ENCODE measurements around the gene ADAMTS7.
"Not testable (repeated sequence)": the region's sequence is repeated elsewhere in the genome, so short reads cannot be mapped to it uniquely, and the experiment has no call there.

ADAMTS7 gene

DNA sequence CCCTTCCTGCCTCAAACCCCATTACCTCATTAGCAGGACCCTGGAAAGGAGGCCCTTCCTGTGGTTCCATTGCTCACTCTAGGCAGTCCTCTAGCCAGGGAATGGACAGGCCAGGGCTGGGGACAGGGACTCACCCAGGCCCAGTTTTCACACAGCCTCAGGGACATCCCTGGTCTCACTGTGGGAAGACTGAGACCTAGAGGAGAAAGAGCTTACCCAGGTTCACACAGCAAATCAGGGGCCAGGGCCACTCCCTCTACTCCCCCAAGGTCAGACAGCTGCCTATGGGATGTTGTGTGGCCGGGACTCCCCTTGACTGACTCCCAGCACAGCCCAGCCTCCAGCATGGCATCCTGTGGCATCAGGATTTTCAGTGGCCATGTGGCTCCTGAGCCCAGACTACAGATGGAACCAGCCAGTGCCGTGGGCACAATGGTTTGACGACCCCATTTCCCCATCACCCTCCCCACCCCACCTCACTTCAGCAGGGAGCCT is 49.3 kb downstream of the ADAMTS7 start:
- TF ChIP-seq, protein P1, sequence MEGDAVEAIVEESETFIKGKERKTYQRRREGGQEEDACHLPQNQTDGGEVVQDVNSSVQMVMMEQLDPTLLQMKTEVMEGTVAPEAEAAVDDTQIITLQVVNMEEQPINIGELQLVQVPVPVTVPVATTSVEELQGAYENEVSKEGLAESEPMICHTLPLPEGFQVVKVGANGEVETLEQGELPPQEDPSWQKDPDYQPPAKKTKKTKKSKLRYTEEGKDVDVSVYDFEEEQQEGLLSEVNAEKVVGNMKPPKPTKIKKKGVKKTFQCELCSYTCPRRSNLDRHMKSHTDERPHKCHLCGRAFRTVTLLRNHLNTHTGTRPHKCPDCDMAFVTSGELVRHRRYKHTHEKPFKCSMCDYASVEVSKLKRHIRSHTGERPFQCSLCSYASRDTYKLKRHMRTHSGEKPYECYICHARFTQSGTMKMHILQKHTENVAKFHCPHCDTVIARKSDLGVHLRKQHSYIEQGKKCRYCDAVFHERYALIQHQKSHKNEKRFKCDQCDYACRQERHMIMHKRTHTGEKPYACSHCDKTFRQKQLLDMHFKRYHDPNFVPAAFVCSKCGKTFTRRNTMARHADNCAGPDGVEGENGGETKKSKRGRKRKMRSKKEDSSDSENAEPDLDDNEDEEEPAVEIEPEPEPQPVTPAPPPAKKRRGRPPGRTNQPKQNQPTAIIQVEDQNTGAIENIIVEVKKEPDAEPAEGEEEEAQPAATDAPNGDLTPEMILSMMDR (IDR thresholded peaks at IDR 0.05; ENCODE audit: low read depth, low read length), result no peak
- no peak overlapping the region for H3K4me3 ChIP-seq (ENCODE audit: low read depth, low read length)

DNA sequence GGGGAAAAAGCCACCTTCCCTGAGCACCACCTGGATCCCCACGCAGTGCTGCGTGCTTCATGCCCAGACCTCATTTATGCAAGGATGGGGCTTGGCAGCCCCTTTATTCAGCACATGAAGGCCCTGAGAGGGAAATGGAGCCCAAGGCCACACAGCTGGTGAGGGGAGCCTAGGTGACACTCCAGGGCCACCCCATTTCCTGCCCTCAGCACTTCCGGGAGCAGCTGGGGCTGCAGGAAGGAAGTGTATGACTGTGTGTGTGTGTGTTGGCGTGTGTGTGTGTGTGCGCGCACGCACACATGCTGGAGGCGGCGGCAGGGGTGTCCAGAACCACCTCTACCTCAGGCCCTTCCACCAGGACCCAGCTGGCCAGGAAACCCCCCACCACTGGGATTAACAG is 49.8 kb downstream of the ADAMTS7 start:
- not testable (repeated sequence) for H3K4me3 ChIP-seq (ENCODE audit: low read depth, low read length)

DNA sequence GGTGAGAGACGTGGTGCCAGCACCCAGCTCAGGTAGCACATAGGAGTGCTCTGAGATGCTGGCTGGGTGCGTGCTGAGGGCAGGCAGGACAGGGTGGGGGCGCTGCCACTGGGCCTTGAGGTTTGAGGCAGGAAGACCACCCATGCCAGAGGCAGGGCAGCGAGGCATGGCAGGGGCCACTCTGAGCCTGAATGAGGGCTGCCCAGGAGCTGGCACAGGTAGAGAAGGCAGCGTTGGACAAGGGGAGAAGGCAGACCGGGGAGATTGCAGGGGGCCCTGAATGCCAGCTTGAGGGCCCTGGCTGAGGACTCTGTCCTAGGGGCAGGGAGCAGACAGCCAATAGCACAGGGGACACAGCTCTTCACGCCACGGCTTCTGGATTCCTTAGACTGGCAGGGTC is 50.2 kb downstream of the ADAMTS7 start:
- TF ChIP-seq, protein P1 (IDR thresholded peaks at IDR 0.05; ENCODE audit: low read depth, low read length), result no peak
- H3K4me3 ChIP-seq (ENCODE audit: low read depth, low read length), result no peak overlapping the region

DNA sequence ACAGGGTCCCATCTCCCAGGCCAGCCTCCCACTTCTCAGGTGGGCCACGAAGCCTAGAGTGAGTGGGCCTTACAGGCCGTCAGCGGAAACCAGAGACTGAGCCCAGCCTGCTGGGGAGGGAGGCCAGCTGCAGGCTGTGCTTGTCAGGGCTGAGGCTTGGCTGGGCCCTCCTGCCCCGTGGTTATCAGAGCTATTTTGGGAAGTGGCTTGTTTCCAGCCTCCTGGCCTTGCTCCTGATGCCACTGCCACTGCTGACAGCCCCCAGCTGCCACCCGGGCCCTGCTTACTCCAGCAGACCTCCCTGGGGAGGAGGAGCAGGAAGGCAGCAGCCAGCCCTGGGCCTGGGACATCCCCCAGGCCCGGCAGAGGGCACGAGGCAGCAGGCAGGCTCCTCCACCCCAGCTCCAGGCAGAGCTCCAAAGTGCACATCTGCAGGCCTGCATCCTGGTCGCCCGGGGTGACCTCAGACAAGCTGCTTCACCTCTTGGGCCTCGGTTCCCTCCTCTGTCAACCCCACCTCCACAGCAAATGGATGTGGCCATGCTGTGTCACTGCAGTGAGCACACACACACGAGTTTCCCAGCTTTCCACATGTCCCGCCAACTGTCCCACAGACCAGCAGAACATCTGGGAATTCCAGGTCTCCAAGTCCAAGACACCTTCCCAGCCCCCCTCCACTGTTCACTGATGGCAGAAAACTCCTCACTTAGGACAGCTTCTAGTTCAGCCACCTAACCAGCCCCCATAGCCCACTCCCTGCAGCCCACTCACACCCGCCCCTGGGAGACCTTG is 51.0 kb downstream of the ADAMTS7 start:
- not testable (repeated sequence) for H3K4me3 ChIP-seq (ENCODE audit: low read depth, low read length)

GRCh38 chr15:78759361-78759998 is 51.8 kb downstream of the ADAMTS7 start:
- H3K4me3 ChIP-seq (ENCODE audit: low read depth, low read length), result not testable (repeated sequence)

- H3K4me3 ChIP-seq (ENCODE audit: low read depth, low read length), result not testable (repeated sequence)
Measured at GRCh38 chr15:78758486-78759200, 52.6 kb downstream of the ADAMTS7 start.

DNA sequence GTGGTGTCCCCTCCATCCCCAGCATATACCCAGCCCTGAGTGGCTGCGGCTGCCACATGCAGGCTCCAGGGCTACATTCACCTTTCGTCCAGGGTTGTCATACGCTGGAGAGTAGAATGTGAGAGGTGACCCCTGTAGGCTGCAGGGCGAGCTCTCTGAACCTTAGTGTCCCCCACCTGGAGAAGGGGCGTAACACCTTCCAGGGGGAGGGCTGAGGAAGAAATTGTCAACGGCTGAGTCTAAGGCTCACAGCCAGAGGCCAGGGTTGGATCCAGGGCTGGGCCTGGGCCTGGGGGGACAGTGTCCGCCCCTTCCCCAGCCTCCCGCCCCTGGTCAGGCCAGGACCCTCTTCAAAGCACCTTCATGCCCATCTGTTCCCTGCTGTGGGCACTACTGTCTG is 53.2 kb downstream of the ADAMTS7 start:
- not testable (repeated sequence) for H3K4me3 ChIP-seq (ENCODE audit: low read depth, low read length)

- no peak overlapping the region for H3K4me3 ChIP-seq (ENCODE audit: low read depth, low read length)
Measured at GRCh38 chr15:78757636-78757905, 53.7 kb downstream of the ADAMTS7 start.

DNA sequence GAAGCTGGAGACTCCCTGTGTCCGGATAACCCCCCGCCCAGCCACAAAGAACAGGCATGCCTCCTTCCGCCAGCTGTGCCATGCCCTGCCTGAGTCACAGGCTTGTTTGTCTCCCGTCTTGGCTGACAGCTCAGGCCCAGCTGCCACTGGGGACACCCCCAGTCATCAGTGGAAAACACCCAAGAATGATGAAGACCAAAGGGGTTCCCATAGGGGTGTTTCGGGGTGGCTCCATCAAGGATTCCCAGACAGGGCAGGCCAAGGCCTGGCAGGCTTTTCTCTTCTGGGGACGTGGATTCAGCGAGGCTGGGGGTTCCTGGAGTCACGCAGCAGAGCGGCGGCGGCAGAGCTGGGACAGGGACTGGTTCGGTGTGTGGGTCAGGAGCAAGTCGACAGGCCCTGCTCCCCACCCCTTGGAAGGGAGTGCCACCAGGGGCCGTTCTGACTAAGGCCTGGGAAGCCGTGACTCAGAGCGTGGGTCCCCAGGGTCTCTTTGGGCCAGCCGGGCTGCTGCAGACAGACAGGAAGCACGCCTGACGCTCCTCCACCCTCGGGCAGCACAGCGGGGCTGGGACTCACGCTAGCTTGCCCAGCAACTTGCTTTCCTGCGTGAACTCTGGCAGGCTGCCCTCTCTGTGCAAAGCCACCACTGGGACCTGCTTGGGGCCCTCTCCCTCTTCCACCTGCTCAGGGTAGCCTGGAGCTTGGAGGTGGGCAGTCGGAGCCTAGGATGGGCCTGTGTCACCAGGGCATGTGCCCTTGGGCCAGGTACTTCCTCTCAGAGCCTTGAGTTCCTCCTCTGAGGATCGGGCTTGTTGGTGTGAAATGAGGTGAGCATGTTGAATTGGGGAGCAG is 54.3 kb downstream of the ADAMTS7 start:
- H3K4me3 ChIP-seq (ENCODE audit: low read depth, low read length), result not testable (repeated sequence)

More at GRCh38 chr15:78757636-78757905, 53.7 kb downstream of the ADAMTS7 start:
- TF ChIP-seq, protein P1 (IDR thresholded peaks at IDR 0.05; ENCODE audit: low read depth, low read length), result no peak

DNA sequence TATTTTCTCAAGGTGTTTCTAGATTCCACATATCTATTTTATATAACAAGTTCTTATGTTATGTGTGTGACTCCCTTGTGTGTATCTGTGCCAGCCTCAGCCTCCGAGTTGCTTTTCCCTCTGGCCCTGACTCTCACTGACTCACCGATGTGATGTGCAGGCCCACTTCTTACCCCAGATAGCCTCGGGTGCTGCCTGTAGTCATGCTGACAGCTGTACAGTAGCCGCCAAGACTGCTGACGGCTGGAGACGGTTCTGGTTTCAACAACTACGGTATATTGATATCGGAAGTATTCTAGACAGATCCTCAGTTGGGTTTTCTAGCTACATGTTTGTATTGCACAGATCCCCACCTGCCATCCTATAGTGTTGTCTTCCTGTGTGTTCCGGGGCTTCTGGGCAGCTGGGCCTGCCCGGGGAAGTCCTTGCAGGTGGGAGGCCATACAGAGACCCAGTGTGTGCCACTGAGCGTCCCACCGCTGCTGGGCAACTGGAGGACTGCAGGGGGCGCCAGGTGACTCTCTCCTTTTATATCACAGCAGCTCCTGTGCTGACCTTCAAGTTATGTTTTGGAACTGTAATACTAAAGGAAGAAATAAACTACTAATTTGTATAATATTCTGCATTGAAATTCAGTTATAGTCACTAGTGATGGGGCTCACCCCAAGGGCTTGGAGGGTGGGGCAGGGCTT is 55.2 kb downstream of the ADAMTS7 start:
- H3K4me3 ChIP-seq (ENCODE audit: low read depth, low read length), result not testable (repeated sequence)

- not testable (repeated sequence) for H3K4me3 ChIP-seq (ENCODE audit: low read depth, low read length)
Measured at GRCh38 chr15:78754637-78755280, 56.5 kb downstream of the ADAMTS7 start.

DNA sequence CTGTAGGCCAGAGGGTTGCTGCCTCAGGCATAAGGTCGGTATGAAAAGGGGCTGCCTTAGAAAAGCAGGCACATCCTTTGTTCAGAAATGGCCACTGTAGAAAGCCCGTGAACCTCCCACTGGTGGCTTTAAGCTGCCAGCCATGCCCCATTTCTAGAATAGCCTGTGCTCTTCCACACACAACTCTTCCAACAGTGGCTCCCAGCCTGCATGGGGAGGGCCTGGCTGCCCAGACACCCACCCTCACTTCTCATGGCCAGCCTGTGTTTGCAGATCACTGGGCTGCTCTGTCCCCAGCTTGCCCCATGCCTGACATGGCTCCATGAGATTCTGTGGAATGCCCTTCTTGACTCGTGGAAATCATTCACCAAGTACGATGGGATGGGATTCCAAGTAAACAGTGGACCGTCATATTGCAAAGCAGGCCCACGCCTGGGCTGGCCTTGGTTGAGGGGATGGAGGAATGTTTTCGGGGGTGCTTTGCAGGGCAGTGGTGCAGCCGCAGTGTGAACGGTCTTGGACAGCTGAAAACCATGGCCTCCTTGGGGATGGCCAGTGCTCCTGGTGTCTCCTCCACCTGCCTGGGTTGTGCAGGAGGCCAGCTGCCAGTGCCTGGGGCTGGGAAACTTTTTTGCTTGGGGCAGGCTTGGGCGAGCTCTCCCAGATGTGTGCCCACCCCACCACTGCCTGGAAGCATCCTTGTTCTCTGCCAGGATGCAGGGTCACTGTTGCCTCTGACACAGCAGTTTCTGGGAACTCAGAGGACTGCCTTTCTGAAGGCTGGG is 57.3 kb downstream of the ADAMTS7 start:
- H3K4me3 ChIP-seq (ENCODE audit: low read depth, low read length), result not testable (repeated sequence)

DNA sequence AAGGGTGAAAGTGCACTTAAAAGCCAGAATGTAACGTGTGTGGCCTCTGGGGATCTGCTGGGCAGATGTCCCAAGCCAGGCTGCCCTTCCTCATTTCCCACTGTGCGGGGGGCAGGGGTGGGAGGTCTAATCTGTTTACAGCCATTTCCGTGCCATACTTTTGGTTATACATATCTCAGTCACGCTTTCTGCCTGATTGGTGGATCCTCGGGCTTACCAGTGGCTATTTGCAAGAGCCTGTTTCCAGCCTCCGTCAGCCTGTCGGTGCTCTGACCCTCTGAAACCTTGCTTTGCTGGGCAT is 58.0 kb downstream of the ADAMTS7 start:
- H3K4me3 ChIP-seq (ENCODE audit: low read depth, low read length), result not testable (repeated sequence)
